Ovary (tissue), 3 donors: ENCODE results near the gene RETSAT.

Experiments used
- EP300 ChIP-seq: sonication (generic); formaldehyde crosslinking; IDR thresholded peaks from one replicate; pipeline ENCODE4 v1.6.1; 2017; ENCODE audit warnings: antibody characterized with exemption
- TF ChIP-seq, protein P1 (sequence below), 3 donors: fragments of 450-650 bp in 2 of 3; fragments of 200-600 bp in 1 of 3; IDR thresholded peaks; one replicate each; pipeline versions ENCODE4 v1.5.1 to v1.8.0; 2016 to 2022; ENCODE audit warnings: antibody characterized with exemption in 3 of 3, mild to moderate bottlenecking in 1 of 3
- donor health status: DM: no; HTN: no; CAD: no.

GRCh38 chr2:85387754-85388153, 33.4 kb upstream of the RETSAT start:
- TF ChIP-seq, protein P1, sequence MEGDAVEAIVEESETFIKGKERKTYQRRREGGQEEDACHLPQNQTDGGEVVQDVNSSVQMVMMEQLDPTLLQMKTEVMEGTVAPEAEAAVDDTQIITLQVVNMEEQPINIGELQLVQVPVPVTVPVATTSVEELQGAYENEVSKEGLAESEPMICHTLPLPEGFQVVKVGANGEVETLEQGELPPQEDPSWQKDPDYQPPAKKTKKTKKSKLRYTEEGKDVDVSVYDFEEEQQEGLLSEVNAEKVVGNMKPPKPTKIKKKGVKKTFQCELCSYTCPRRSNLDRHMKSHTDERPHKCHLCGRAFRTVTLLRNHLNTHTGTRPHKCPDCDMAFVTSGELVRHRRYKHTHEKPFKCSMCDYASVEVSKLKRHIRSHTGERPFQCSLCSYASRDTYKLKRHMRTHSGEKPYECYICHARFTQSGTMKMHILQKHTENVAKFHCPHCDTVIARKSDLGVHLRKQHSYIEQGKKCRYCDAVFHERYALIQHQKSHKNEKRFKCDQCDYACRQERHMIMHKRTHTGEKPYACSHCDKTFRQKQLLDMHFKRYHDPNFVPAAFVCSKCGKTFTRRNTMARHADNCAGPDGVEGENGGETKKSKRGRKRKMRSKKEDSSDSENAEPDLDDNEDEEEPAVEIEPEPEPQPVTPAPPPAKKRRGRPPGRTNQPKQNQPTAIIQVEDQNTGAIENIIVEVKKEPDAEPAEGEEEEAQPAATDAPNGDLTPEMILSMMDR (IDR thresholded peaks at IDR 0.05), result no peak
- no peak for TF ChIP-seq EP300
